ENCODE data around the gene CREM.

CREM gene

GRCh38 chr10:35219891-35220890 is 93.5 kb downstream of the CREM start:
- no peak for DNase-seq (ENCODE audit: low read depth)

GRCh38 chr10:35223016-35223415 is 96.4 kb downstream of the CREM start:
- DNase-seq (ENCODE audit: low read depth) = no peak

GRCh38 chr10:35224045-35224740 is 97.5 kb downstream of the CREM start:
- no peak for DNase-seq (ENCODE audit: low read depth)

- DNase-seq (ENCODE audit: low read depth) = no peak
Observed at GRCh38 chr10:35225204-35225603, 98.6 kb downstream of the CREM start.

GRCh38 chr10:35226507-35226906 is 99.9 kb downstream of the CREM start:
- no peak for DNase-seq (ENCODE audit: low read depth)

- DNase-seq (ENCODE audit: low read depth) = no peak
Observed at GRCh38 chr10:35228058-35228457, 101.4 kb downstream of the CREM start.

DNA sequence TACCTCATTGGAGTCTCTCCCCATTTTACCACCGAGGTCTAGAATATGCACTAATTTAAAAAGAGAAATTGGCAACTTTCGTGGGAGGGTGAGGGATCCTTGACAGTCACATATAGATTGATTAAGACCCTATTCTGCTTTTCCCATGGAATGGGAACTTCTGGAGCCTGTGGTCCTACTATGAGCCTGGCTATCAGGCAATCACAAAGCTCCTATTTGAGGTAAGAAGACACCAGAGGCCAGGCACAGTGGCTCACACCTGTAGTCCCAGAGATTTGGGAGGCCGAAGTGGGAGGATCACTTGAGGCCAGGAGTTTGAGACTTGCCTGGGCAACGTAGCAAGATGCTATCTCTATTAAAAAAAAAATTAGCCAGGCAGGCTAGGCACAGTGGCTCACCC is 105.0 kb downstream of the CREM start:
- DNase-seq (ENCODE audit: low read depth) = no peak

GRCh38 chr10:35232527-35232926 is 105.9 kb downstream of the CREM start:
- no peak for DNase-seq (ENCODE audit: low read depth)

GRCh38 chr10:35234073-35234472 is 107.4 kb downstream of the CREM start:
- no peak for DNase-seq (ENCODE audit: low read depth)

- DNase-seq (ENCODE audit: low read depth) = no peak
Observed at GRCh38 chr10:35236739-35237138, 110.1 kb downstream of the CREM start.

GRCh38 chr10:35237766-35238512 is 111.3 kb downstream of the CREM start:
- DNase-seq (ENCODE audit: low read depth) = no peak

DNA sequence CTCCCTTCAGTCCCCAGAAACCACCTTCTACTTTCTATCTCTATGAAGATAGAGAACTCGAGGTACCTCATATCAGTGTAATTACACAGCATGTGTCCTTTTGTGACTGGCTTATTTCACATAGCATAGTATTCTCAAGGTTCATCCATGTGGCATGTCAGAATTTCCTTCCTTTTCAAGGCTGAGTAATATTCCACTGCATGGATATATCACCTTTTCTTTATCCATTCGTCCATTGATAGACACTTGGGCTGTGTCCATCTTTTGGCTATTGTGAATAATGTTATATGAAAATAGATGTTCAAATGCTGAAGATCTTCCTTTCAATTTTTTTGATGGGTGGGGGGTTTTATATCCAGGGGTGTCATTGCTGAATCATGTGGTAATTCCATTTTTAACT is 117.9 kb downstream of the CREM start:
- DNase-seq (ENCODE audit: low read depth) = no peak

- DNase-seq (ENCODE audit: low read depth) = no peak
Observed at GRCh38 chr10:35246770-35247343, 120.2 kb downstream of the CREM start.

GRCh38 chr10:35251373-35252100 is 124.9 kb downstream of the CREM start:
- no peak for DNase-seq (ENCODE audit: low read depth)

GRCh38 chr10:35257057-35257983 is 130.7 kb downstream of the CREM start:
- no peak for DNase-seq (ENCODE audit: low read depth)

DNA sequence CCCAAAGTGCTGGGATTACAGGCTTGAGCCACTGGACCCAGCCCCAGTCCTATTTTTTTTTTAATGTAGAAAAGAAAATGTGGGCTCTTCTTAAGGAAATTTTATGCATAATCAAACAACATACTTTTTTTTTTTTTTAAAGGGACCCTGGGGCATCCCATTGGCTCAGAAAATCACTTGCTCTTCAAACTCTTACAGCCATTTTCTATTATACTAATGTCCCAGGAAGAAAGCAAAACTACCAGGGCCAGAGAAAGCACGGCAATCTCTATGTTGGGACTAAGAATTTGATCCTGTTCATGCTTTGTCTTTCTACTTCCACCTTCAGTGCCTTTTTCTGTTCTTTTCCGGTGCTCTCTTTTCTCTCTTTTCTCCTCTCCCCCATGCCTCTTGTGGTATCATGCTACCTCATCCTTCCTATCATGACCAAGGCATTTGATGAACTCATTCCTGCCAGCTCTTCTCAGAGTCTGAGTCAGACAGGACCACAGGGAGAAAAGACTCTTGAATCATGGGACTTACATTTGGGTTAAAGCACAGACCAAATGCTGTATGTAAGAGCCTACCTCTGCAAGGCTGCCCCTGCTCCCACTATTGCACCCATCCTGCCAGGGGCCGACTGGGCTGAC is 133.2 kb downstream of the CREM start:
- DNase-seq (ENCODE audit: low read depth) = no peak

DNA sequence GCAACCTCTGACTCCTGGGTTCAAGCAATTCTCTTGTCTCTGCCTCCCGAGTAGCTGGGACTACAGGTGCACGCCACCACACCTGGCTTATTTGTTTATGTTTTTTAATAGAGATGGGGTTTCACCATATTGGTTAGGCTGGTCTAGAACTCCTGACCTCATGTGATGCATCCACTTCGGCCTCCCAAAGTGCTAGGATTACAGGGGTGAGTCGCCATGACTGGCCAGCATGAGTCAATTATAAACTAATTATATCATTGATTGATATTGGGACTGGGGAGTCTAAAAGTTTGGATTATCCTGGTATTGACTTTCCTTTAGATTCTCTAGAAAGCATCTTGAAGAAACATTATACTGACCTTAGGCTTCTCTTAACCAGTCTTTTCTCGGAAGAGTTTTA is 135.8 kb downstream of the CREM start:
- no peak for DNase-seq (ENCODE audit: low read depth)
